SU-DHL-6 (cell line): Measurements from ENCODE around the gene KCNB1.

ENCODE experiments used
- H2AFZ ChIP-seq: fragments of 200-600 bp; sonication (generic); 2 replicates; pipeline ENCODE4 v1.6.1; 2014; ENCODE audit warnings: low read depth, mild to moderate bottlenecking, moderate library complexity, mixed read lengths, antibody characterized with exemption, low read length; ENCODE audit not compliant: severe bottlenecking
- H3F3A ChIP-seq: fragments of 200-600 bp; shearing (Covaris generic); 2 replicates; pipeline ENCODE4 v1.6.0; 2016; ENCODE audit warnings: antibody characterized with exemption, mild to moderate bottlenecking; ENCODE audit not compliant: insufficient read depth
- H3K27ac ChIP-seq: fragments of 200-600 bp; sonication (generic); 2 replicates; pipeline ENCODE4 v1.5.1; 2016; ENCODE audit warnings: low read depth, mild to moderate bottlenecking, low read length, moderate library complexity, mixed read lengths
- H3K27me3 ChIP-seq: fragments of 200-600 bp; sonication (generic), shearing (Covaris generic); 2 replicates; pipeline ENCODE4 v1.6.0; 2014; ENCODE audit warnings: mild to moderate bottlenecking, low read length
- H3K36me3 ChIP-seq: fragments of 200-600 bp; sonication (generic); 2 replicates; pipeline ENCODE4 v1.6.1; 2014; ENCODE audit warnings: mild to moderate bottlenecking, low read length, mixed read lengths
- H3K4me2 ChIP-seq: fragments of 300-600, 200-600 bp; shearing (Covaris generic), sonication (generic); 2 replicates; pipeline ENCODE4 v1.6.0; 2014; ENCODE audit warnings: low read length, low read depth, mild to moderate bottlenecking; ENCODE audit not compliant: poor library complexity, severe bottlenecking
- H3K4me3 ChIP-seq: fragments of 200-600 bp; sonication (generic); 2 replicates; pipeline ENCODE4 v1.5.1; 2014; ENCODE audit warnings: antibody characterized with exemption, low read length, mild to moderate bottlenecking, mixed read lengths; ENCODE audit not compliant: insufficient read depth, poor library complexity, severe bottlenecking
- H3K79me2 ChIP-seq: fragments of 200-600 bp; sonication (generic); 2 replicates; pipeline ENCODE4 v1.6.1; 2014; ENCODE audit warnings: mild to moderate bottlenecking, low read length, moderate library complexity; ENCODE audit not compliant: insufficient read depth
- H3K9ac ChIP-seq: fragments of 200-600 bp; sonication (generic); 2 replicates; pipeline ENCODE4 v1.7.0; 2014; ENCODE audit warnings: mild to moderate bottlenecking, low read length
- H3K9me2 ChIP-seq: fragments of 200-600 bp; sonication (generic); replicated peaks from 2 replicates; pipeline ENCODE4 v1.6.1; 2014; ENCODE audit warnings: low read length; ENCODE audit not compliant: insufficient read depth
- H3K9me3 ChIP-seq: fragments of 200-600 bp; sonication (generic); 2 replicates; pipeline ENCODE4 v1.6.1; 2014; ENCODE audit warnings: low read length, mixed read lengths; ENCODE audit not compliant: insufficient read depth
- H4K20me1 ChIP-seq: fragments of 200-600 bp; sonication (generic); 2 replicates; pipeline ENCODE4 v1.6.1; 2014; ENCODE audit warnings: low read depth, mild to moderate bottlenecking, antibody characterized with exemption, low read length, moderate library complexity, mixed read lengths
- CTCF ChIP-seq: fragments of 200-600 bp; sonication (generic); IDR thresholded peaks from one replicate; pipeline ENCODE4 v1.5.1; 2017; ENCODE audit warnings: antibody characterized with exemption, mild to moderate bottlenecking, low read length, moderate library complexity; ENCODE audit not compliant: insufficient read depth, poor library complexity, severe bottlenecking
- EZH2phosphoT487 ChIP-seq: fragments of 200-600 bp; sonication (generic), shearing (Covaris generic); conservative IDR thresholded peaks from 2 replicates; pipeline ENCODE4 v1.6.1; 2018; ENCODE audit warnings: mild to moderate bottlenecking, antibody characterized with exemption, low read length, moderate library complexity, mixed read lengths

KCNB1 gene

GRCh38 chr20:49482621-49483017, at the start of gene KCNB1:
TSS of gene KCNB1 (minus strand) at chr20:49482668. CDS start at chr20:49482480, 188 bp downstream.
- H3F3A ChIP-seq = no peaks in the 10 kb centered on the region
- no peak for TF ChIP-seq EZH2phosphoT487
- no peak for TF ChIP-seq CTCF
- no peak within 1 kb of the TSS for H3K9ac ChIP-seq
- H3K27ac ChIP-seq = no peak within 1 kb of the TSS
- H3K36me3 ChIP-seq = no peaks in the 10 kb centered on the region
- H3K79me2 ChIP-seq = no peaks in the 10 kb centered on the region
- no peaks in the 10 kb centered on the region for H3K9me3 ChIP-seq
- no peaks in the 10 kb centered on the region for H3K27me3 ChIP-seq
- H3K4me3 ChIP-seq = no peak within 1 kb of the TSS
- no peaks in the 10 kb centered on the region for H4K20me1 ChIP-seq
- no peaks in the 10 kb centered on the region for H3K9me2 ChIP-seq
- no peak within 1 kb of the TSS for H2AFZ ChIP-seq
- no peak within 1 kb of the TSS for H3K4me2 ChIP-seq

DNA sequence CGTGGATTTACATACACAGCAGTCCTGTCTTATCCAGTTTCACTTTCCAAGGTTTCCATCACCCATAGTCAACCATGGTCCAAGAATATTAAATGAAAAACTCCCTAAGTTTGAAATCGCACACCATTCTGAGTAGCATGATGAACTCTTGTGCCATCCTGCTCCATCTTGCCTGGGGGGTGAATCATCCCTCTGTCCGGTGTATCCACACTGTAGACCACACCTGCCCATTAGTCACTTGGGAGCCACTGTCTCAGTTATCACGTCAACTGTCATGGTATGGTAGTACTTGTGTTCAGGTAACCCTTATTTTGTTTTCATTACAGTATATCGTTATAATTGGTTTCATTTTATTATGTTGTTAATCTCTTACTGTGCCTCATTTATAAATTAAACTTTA, 47.0 kb upstream of the KCNB1 start:
- Histone ChIP-seq H3K27me3 (0 out of 2 replicates have a peak, but pooled peaks cover 2% of the 10 kb centered on the region), H3K4me2 (no peak overlapping the region), H3K9ac (no peak overlapping the region), H3F3A (no peaks in the 10 kb centered on the region), H4K20me1 (no peaks in the 10 kb centered on the region), H3K9me2 (no peaks in the 10 kb centered on the region), H3K79me2 (no peaks in the 10 kb centered on the region), H3K4me3 (no peak overlapping the region), H3K9me3 (no peaks in the 10 kb centered on the region), H3K36me3 (no peaks in the 10 kb centered on the region), H3K27ac (no peak overlapping the region), H2AFZ (no peak overlapping the region)
- no peak for TF ChIP-seq CTCF
- TF ChIP-seq EZH2phosphoT487 = no peak

- H3K9me2 ChIP-seq = no peaks in the 10 kb centered on the region
- no peaks in the 10 kb centered on the region for H3K79me2 ChIP-seq
- H3K36me3 ChIP-seq = no peaks in the 10 kb centered on the region
- no peak overlapping the region for H3K9ac ChIP-seq
- no peaks in the 10 kb centered on the region for H3K9me3 ChIP-seq
- no peak overlapping the region for H2AFZ ChIP-seq
- H3F3A ChIP-seq = no peaks in the 10 kb centered on the region
- H3K4me2 ChIP-seq = no peak overlapping the region
- H3K27me3 ChIP-seq = 0 out of 2 replicates have a peak, but pooled peaks cover 2% of the 10 kb centered on the region
- H3K4me3 ChIP-seq = no peak overlapping the region
- no peak overlapping the region for H3K27ac ChIP-seq
- no peak for TF ChIP-seq EZH2phosphoT487
- no peak for TF ChIP-seq CTCF
- no peaks in the 10 kb centered on the region for H4K20me1 ChIP-seq
Measured at GRCh38 chr20:49526568-49526967, 44.1 kb upstream of the KCNB1 start.
